Measurements from ENCODE around the gene LMF1. TPM values are rescaled to one million over a fixed set of nuclear protein-coding genes. Genes with fewer than 3 reads are reported as not detected.

The LMF1 gene
- total RNA-seq, 4 donors from 2014 or later: 23.2 to 97.8 (median 89.1) TPM

DNA sequence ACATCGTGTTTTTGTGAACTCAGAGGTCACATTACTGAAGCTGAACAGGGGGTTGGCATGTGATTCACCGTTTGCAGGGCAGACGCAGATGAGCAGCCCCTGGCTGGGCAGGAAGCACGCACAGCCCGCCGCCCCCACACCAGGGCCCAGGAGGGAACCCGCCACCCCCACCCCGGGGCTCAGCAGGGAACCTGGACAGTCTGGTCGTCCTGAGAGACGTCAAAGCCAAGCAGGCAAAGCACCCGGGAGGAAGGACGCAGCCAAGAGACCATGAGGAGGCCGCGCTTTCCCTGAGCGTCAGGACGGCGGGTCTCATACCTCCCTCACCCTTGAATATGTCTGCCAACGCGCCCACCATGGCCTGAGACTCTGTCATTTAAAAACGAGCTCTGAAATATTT lies 60.6 kb downstream of the LMF1 start:
- H3K4me3 ChIP-seq (replicated peaks in 1 of 3): no peak overlapping the region
- H3K27me3 ChIP-seq: no peaks in the 10 kb centered on the region
- no peak overlapping the region for H3K27ac ChIP-seq
- WGBS, 2 donors: 88 to 90% methylated on average over 19 to 20 of the region's 20 CpGs
- peaks cover 0 to 9% of the 10 kb centered on the region in 2 donors for H3K36me3 ChIP-seq
- TF ChIP-seq, protein P1, sequence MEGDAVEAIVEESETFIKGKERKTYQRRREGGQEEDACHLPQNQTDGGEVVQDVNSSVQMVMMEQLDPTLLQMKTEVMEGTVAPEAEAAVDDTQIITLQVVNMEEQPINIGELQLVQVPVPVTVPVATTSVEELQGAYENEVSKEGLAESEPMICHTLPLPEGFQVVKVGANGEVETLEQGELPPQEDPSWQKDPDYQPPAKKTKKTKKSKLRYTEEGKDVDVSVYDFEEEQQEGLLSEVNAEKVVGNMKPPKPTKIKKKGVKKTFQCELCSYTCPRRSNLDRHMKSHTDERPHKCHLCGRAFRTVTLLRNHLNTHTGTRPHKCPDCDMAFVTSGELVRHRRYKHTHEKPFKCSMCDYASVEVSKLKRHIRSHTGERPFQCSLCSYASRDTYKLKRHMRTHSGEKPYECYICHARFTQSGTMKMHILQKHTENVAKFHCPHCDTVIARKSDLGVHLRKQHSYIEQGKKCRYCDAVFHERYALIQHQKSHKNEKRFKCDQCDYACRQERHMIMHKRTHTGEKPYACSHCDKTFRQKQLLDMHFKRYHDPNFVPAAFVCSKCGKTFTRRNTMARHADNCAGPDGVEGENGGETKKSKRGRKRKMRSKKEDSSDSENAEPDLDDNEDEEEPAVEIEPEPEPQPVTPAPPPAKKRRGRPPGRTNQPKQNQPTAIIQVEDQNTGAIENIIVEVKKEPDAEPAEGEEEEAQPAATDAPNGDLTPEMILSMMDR (IDR thresholded peaks at IDR 0.05): no peak
- no peak for TF ChIP-seq POLR2A (IDR thresholded peaks at IDR 0.05)
- peaks cover 10 to 17% of the 10 kb centered on the region in 2 donors for H3K4me1 ChIP-seq
- no peak for DNase-seq
- H3K9me3 ChIP-seq: no peaks in the 10 kb centered on the region
- intact Hi-C loops (cut with DNase I): no loop called here

DNA sequence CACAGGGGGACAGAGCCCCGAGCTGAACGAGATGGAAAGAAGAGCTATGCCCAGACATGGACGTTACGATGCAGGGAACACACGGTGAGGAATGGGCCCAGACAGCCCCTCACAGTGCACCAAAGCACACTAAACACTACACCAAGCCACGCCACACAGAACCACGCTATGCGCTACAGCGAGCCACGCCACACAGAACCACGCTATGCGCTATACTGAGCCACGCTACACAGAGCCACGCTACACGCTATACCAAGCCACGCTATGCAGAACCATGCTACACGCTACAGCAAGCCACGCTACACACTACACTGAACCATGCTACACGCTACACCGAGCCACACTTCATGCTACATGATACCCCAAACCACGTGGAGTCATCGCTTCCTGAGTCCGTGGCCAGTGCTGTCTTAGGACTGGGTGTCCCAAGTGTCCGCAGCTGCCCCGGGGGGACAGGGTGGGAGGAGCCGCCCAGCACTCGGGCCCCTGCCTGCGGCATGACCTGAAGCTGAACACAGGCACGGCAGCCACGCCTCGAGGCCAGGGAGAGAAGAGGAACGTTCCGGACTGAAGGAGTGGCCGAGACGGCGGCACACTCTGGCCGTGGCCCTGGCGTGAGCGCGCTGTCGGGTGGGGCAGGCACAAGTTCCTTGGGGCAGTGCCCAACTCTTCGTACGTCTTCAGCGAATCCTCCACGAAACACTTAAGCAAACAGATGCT lies 61.3 kb downstream of the LMF1 start:
- peaks cover 0 to 9% of the 10 kb centered on the region in 2 donors for H3K36me3 ChIP-seq
- no peak overlapping the region for H3K27ac ChIP-seq
- H3K27me3 ChIP-seq: no peaks in the 10 kb centered on the region
- H3K4me3 ChIP-seq (replicated peaks in 1 of 3): no peak overlapping the region
- peaks cover 10 to 17% of the 10 kb centered on the region in 2 donors for H3K4me1 ChIP-seq
- DNase-seq: no peak
- 96 to 97% methylated on average over 45 of the region's 45 CpGs for WGBS, 2 donors
- intact Hi-C loops (cut with DNase I): no loop called here
- H3K9me3 ChIP-seq: no peaks in the 10 kb centered on the region
- TF ChIP-seq, protein P1 (IDR thresholded peaks at IDR 0.05): no peak
- TF ChIP-seq POLR2A (IDR thresholded peaks at IDR 0.05): no peak

DNA sequence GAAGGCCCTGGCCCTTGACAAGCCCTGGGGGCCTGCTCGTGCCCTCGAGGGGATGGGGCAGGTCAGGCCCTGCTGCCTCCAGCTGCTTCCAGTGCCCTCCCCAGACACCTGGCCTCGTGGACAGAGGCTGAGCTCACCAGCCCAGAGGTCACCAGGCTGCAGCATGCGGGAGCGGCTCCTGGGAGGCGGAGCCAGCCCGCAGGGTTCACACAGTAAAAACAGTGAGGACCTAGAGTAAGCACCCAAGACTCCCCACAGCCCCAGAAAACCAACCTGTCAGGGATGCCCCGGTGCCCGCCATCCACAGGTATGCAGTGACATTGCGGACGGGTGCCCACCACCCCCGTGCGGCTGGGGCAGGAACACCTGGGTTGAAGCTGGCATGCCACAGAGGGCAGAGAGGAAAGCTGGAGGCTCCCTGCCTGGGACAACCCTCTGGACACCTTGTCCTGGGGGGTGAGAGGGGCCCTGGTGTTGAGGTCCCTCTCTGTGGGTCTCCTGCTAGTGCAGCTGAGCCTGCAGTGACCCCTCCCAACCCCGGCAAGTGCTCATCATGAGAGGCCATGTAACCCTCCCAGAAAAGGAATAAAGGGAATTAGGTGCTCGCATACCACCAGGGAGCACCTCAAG lies 62.1 kb downstream of the LMF1 start:
- Histone ChIP-seq H3K4me3 (replicated peaks in 1 of 3) (no peak overlapping the region), H3K9me3 (no peaks in the 10 kb centered on the region), H3K4me1 (peaks cover 10 to 17% of the 10 kb centered on the region in 2 donors), H3K27me3 (no peaks in the 10 kb centered on the region), H3K27ac (no peak overlapping the region), H3K36me3 (peaks cover 0 to 9% of the 10 kb centered on the region in 2 donors)
- WGBS, 2 donors: 93 to 96% methylated on average over 9 to 12 of the region's 15 CpGs
- no peak for TF ChIP-seq POLR2A (IDR thresholded peaks at IDR 0.05)
- TF ChIP-seq, protein P1 (IDR thresholded peaks at IDR 0.05): no peak
- DNase-seq: no peak
- intact Hi-C loops (cut with DNase I): no loop called here

DNA sequence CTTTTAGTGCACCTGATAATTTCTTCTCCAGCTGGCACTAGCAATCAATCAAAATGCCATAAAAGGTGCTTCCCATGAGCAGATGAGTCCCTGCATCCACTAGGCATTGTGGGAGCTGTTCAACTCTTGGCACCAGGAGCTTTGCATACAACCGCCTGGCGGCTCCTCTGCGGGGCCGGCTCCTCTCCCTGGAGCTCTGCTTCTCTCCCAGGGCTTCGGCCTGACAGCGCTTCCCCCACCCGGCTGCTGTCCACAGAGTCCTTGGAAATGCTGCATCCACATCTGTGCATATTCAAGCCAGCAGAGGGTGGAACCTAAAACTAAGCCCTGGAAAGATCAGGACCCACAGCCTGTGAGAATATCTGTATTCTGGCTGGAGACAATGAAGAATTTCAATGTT lies 62.9 kb downstream of the LMF1 start:
- intact Hi-C loops (cut with DNase I): no loop called here
- no peak overlapping the region for H3K4me3 ChIP-seq (replicated peaks in 1 of 3)
- H3K27ac ChIP-seq: no peak overlapping the region
- 95 to 96% methylated on average over 7 of the region's 7 CpGs for WGBS, 2 donors
- peaks cover 5 to 10% of the 10 kb centered on the region in 2 donors for H3K4me1 ChIP-seq
- no peaks in the 10 kb centered on the region for H3K9me3 ChIP-seq
- H3K27me3 ChIP-seq: no peaks in the 10 kb centered on the region
- TF ChIP-seq, protein P1 (IDR thresholded peaks at IDR 0.05): no peak
- no peak for TF ChIP-seq POLR2A (IDR thresholded peaks at IDR 0.05)
- DNase-seq: no peak
- H3K36me3 ChIP-seq: peaks cover 0 to 9% of the 10 kb centered on the region in 2 donors

DNA sequence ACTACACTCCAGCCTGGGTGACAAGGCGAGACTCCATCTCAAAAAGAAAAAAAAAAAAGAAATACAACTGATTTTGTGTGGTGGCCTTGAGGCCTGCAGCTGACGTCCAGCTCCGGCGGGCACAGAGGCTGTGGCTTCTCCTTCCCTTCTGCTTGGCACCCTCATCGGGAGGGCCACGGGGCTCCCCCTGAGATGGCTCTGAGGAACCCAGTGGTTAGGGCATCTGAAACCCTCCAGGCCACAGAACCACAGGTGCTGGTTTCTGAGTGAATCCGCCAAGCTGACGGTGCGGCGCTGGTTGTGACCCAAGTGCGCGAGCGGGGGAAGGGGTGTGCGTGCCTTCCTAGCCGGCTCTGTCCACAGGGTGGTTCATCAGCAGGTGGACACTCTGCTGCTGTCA lies 63.4 kb downstream of the LMF1 start:
- no peaks in the 10 kb centered on the region for H3K9me3 ChIP-seq
- H3K27me3 ChIP-seq: no peaks in the 10 kb centered on the region
- TF ChIP-seq, protein P1 (IDR thresholded peaks at IDR 0.05): no peak
- no peak for TF ChIP-seq POLR2A (IDR thresholded peaks at IDR 0.05)
- DNase-seq: no peak
- intact Hi-C loops (cut with DNase I): no loop called here
- WGBS, 2 donors: 95 to 97% methylated on average over 8 to 15 of the region's 15 CpGs
- no peak overlapping the region for H3K4me3 ChIP-seq (replicated peaks in 1 of 3)
- H3K4me1 ChIP-seq: peaks cover under 1 to 5% of the 10 kb centered on the region in 2 donors
- no peak overlapping the region for H3K27ac ChIP-seq
- peaks cover 0 to 9% of the 10 kb centered on the region in 2 donors for H3K36me3 ChIP-seq
